Thymus (tissue), 14 donors: ENCODE data around the gene ANXA2R. TPM values are rescaled to one million over a fixed set of nuclear protein-coding genes. Genes with fewer than 3 reads are reported as not detected.
"Not testable (repeated sequence)": the region's sequence is repeated elsewhere in the genome, so short reads cannot be mapped to it uniquely, and the experiment has no call there.

Experiments used
- DNase-seq, 9 donors: peaks; one replicate each; pipeline ENCODE4 v3.0.0-alpha.2; 2013; ENCODE audit warnings: low spot score in 9 of 9, low read depth in 6 of 9, missing footprints in 1 of 9
- H3K27ac ChIP-seq, 2 donors: one replicate each; pipeline ENCODE4 v1.5.1; 2013; ENCODE audit warnings: control low read depth in 1 of 2, low read depth in 1 of 2, low read length in 1 of 2, mild to moderate bottlenecking in 1 of 2, moderate library complexity in 1 of 2
- H3K27me3 ChIP-seq, 2 donors: one replicate each; pipeline ENCODE4 v1.5.1; 2013; ENCODE audit warnings: low read length in 1 of 2; ENCODE audit not compliant: control insufficient read depth in 2 of 2, insufficient read depth in 1 of 2
- H3K36me3 ChIP-seq, 2 donors: one replicate each; pipeline ENCODE4 v1.5.1; 2013; ENCODE audit warnings: low read length in 1 of 2, mild to moderate bottlenecking in 1 of 2, moderate library complexity in 1 of 2; ENCODE audit not compliant: control insufficient read depth in 2 of 2, insufficient read depth in 2 of 2
- H3K4me1 ChIP-seq, 2 donors: one replicate each; pipeline ENCODE4 v1.5.1; 2013; ENCODE audit warnings: low read length in 2 of 2; ENCODE audit not compliant: control insufficient read depth in 2 of 2, insufficient read depth in 2 of 2
- H3K4me3 ChIP-seq, 2 donors: one replicate each; pipeline ENCODE4 v1.5.1; 2013; ENCODE audit warnings: low read length in 2 of 2, control low read depth in 1 of 2, mild to moderate bottlenecking in 1 of 2
- H3K9me3 ChIP-seq, 2 donors: one replicate each; pipeline ENCODE4 v1.5.1; 2013; ENCODE audit warnings: low read length in 1 of 2, mild to moderate bottlenecking in 1 of 2; ENCODE audit not compliant: control insufficient read depth in 2 of 2, insufficient read depth in 1 of 2
- WGBS: extraction: QIAGEN DNeasy Blood & Tissue Kit; methylation state at CpG from one replicate; pipeline ENCODE4 v1.1.7; 2013; 5-methylcytosine and 5-hydroxymethylcytosine counted together
- long read RNA-seq, 10 donors: transcript quantifications; one replicate each; lab custom pipeline, GENCODE V29; 2026
- polyA plus RNA-seq: library from polyadenylated mRNA; stranded (reverse); fragments of 200-250 nt; gene quantifications from one replicate; pipeline ENCODE4 v1.2.3, GENCODE V29; 2013
- total RNA-seq: library from RNA; stranded (reverse); fragments of 120-200 nt; gene quantifications from one replicate; pipeline ENCODE4 v1.2.4, GENCODE V29; 2013
- donor health status: healthy.

The ANXA2R gene, protein sequence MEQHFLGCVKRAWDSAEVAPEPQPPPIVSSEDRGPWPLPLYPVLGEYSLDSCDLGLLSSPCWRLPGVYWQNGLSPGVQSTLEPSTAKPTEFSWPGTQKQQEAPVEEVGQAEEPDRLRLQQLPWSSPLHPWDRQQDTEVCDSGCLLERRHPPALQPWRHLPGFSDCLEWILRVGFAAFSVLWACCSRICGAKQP
- total RNA-seq, result 18.6 TPM
- polyA plus RNA-seq, result 68.7 TPM
- long read RNA-seq, donor 1, result 0 reads
- long read RNA-seq, donor 2, result 0 reads
- long read RNA-seq, donor 3, transcript ANXA2R-202 (1 exons, 1,265 nt), result major isoform, 31 of 31 reads
- long read RNA-seq, donor 3, partial matches to known transcripts, result 0 of 31 reads
- long read RNA-seq, donor 3, other reads (novel, unspliced or antisense), result 0 of 31 reads
- long read RNA-seq, donor 4, transcript ANXA2R-202 (1 exons, 1,265 nt), result major isoform, 11 of 11 reads
- long read RNA-seq, donor 4, partial matches to known transcripts, result 0 of 11 reads
- long read RNA-seq, donor 4, other reads (novel, unspliced or antisense), result 0 of 11 reads
- long read RNA-seq, donor 5, transcript ANXA2R-202 (1 exons, 1,265 nt), result major isoform, 39 of 39 reads
- long read RNA-seq, donor 5, partial matches to known transcripts, result 0 of 39 reads
- long read RNA-seq, donor 5, other reads (novel, unspliced or antisense), result 0 of 39 reads
- long read RNA-seq, donor 6, transcript ANXA2R-202 (1 exons, 1,265 nt), result major isoform, 19 of 19 reads
- long read RNA-seq, donor 6, partial matches to known transcripts, result 0 of 19 reads
- long read RNA-seq, donor 6, other reads (novel, unspliced or antisense), result 0 of 19 reads
- long read RNA-seq, donor 7, transcript ANXA2R-202 (1 exons, 1,265 nt), result major isoform, 27 of 27 reads
- long read RNA-seq, donor 7, partial matches to known transcripts, result 0 of 27 reads
- long read RNA-seq, donor 7, other reads (novel, unspliced or antisense), result 0 of 27 reads
- long read RNA-seq, donor 8, transcript ANXA2R-202 (1 exons, 1,265 nt), result major isoform, 7 of 7 reads
- long read RNA-seq, donor 8, partial matches to known transcripts, result 0 of 7 reads
- long read RNA-seq, donor 8, other reads (novel, unspliced or antisense), result 0 of 7 reads
- long read RNA-seq, donor 9, transcript ANXA2R-202 (1 exons, 1,265 nt), result major isoform, 21 of 21 reads
- long read RNA-seq, donor 9, partial matches to known transcripts, result 0 of 21 reads
- long read RNA-seq, donor 9, other reads (novel, unspliced or antisense), result 0 of 21 reads
- long read RNA-seq, donor 10, transcript ANXA2R-202 (1 exons, 1,265 nt), result major isoform, 11 of 11 reads
- long read RNA-seq, donor 10, partial matches to known transcripts, result 0 of 11 reads
- long read RNA-seq, donor 10, other reads (novel, unspliced or antisense), result 0 of 11 reads

DNA sequence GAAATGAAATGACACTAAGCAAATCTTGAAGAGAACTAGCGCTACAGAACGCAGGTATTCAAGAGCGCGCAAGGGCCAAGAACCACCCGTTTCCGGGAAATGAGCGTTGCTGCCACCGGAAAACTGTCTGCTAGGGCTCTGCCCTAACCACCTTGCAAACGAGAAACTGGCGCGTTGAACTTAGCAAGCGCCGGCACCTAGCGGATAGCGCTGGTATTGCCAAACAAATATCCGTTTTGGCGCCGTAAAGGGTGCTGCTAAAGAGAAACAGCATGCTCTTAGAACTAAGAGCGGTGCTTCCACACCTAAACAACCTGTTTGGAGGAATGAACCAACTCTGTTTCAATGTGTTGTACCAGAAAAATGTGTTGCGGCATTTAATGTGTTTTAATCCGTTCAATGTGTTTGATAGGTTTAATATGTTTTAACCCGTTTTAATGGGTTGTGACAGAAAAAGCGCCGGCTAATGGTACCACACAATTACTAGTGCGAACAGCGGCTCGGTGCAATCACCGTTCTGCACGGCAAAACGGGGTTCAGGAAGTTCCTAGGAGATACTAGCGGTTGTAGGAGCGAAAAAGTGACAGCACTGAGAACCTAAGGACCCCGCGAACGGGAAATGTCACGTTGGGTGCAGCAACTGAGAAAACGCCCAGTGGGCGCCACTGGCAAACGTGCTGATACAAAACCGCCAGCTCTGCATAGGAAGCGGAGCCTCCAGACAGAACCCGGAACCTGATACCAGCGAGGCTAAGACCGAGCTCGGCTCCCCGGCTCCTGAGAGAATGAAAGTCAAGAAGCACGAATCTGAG lies at the start of gene ANXA2R:
TSS of gene ANXA2R (minus strand) at position 33 of the 812 bp plus-strand sequence. CDS start 273 bp downstream, outside the sequence.
- peaks cover 0 to 34% of the 10 kb centered on the region in 2 donors for H3K27me3 ChIP-seq
- H3K4me1 ChIP-seq, result peaks cover 8 to 68% of the 10 kb centered on the region in 2 donors
- H3K4me3 ChIP-seq, result peak within 1 kb of the TSS; percentile 59 to 76
- peak within 1 kb of the TSS; percentile 96 to 98 for H3K27ac ChIP-seq
- H3K9me3 ChIP-seq, result peaks cover 0 to 11% of the 10 kb centered on the region in 2 donors
- peak; percentile 88 to 99 (median 96) for DNase-seq
- WGBS, result under 1% methylated on average over 47 of the region's 47 CpGs
- H3K36me3 ChIP-seq, result peaks cover 0 to 2% of the 10 kb centered on the region in 2 donors

DNA sequence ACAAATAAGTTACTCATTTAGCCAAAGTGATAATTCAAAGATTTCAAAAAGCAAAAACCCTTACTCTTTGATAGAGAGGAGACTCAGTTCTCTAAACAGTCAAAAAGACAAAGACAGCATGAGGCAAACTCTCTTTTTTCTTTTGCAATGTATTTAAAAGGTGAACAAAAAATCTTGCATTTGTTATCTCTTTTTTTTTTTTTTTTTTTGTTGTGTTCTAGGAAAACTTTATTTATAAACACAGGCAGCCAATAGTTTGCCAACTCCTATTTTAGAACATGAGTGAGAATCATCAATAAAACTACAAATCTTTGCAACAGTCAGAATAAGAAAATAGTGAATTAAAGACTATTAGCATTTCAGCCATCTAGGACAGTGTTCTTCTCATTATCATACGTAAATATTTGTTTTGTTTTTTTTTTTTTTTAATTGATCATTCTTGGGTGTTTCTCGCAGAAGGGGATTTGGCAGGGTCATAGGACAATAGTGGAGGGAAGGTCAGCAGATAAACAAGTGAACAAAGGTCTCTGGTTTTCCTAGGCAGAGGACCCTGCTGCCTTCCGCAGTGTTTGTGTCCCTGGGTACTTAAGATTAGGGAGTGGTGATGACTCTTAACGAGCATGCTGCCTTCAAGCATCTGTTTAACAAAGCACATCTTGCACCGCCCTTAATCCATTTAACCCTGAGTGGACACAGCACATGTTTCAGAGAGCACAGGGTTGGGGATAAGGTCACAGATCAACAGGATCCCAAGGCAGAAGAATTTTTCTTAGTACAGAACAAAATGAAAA lies 46.2 kb upstream of the ANXA2R start:
- 97% methylated on average over 2 of the region's 5 CpGs for WGBS
- Histone ChIP-seq H3K9me3 (peaks cover 0 to 16% of the 10 kb centered on the region in 2 donors), H3K36me3 (peaks cover 10 to 11% of the 10 kb centered on the region in 2 donors)
- H3K27me3 ChIP-seq, DNase-seq, H3K27ac ChIP-seq, H3K4me3 ChIP-seq, H3K4me1 ChIP-seq: not testable (repeated sequence)

DNA sequence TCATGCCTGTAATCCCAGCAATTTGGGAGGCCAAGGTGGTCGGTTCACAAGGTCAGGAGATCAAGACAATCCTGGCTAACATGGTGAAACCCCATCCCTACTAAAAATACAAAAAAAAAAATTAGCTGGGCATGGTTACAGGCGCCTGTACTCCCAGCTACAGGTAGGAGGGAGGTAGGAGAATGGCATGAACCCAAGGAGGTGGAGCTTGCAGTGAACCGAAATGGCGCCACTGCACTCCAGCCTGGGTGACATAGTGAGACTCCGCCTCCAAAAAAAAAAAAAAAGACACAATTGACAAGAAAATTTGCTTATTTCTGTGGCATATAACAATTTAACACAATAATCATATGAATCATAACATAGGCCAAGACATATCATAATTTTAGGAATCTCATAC lies 45.3 kb upstream of the ANXA2R start:
- no peak overlapping the region for H3K27ac ChIP-seq
- peaks cover 10 to 11% of the 10 kb centered on the region in 2 donors for H3K36me3 ChIP-seq
- no peak overlapping the region for H3K4me3 ChIP-seq
- H3K27me3 ChIP-seq, result no peaks in the 10 kb centered on the region
- DNase-seq, result no peak
- no peaks in the 10 kb centered on the region for H3K4me1 ChIP-seq
- WGBS, result over 99% methylated on average over 5 of the region's 5 CpGs
- H3K9me3 ChIP-seq, result peaks cover 0 to 16% of the 10 kb centered on the region in 2 donors

DNA sequence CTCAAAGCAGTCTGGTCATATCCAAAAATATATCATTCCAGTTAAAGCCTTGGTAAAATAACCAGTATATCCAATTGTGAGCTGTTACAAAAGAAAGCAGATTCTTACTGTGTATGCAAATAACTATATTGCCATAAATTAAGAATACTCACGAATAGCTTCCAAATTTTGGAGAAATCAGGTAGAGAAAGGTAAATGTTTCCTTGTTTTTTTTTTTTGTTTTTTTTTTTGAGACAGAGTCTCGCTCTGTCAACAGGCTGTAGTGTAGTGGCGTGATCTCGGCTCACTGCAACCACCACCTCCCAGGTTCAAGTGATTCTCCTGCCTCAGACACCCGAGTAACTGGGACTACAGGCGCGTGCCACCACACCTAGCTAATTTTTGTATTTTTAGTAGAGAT lies 44.3 kb upstream of the ANXA2R start:
- peaks cover 13 to 15% of the 10 kb centered on the region in 2 donors for H3K36me3 ChIP-seq
- not testable (repeated sequence) for DNase-seq, H3K27me3 ChIP-seq, H3K4me1 ChIP-seq, H3K4me3 ChIP-seq, H3K27ac ChIP-seq
- 98% methylated on average over 7 of the region's 7 CpGs for WGBS
- H3K9me3 ChIP-seq, result peaks cover 0 to 16% of the 10 kb centered on the region in 2 donors

DNA sequence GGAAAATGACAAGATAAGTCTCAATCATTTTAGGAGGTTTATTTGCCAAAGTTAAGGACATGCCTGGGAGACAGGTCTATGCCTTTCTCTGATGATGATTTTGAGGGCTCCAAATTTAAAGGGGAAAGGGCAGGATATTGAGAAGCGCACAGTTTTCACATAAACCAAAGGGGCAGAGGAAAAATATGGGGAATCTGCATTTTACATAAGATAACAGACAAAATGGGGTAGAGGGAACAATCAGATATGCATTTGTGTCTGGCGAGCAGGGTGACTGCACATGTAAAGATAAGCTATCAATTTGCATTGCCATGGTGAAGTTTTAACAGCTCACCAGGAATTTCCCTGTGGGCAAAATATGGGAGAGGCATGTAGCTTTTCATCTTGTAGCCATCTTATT lies 41.2 kb upstream of the ANXA2R start:
- not testable (repeated sequence) for H3K4me1 ChIP-seq, H3K4me3 ChIP-seq, H3K27ac ChIP-seq, DNase-seq, H3K27me3 ChIP-seq
- H3K9me3 ChIP-seq, result peaks cover 0 to 16% of the 10 kb centered on the region in 2 donors
- H3K36me3 ChIP-seq, result peaks cover 16 to 34% of the 10 kb centered on the region in 2 donors
- 99% methylated on average over 2 of the region's 2 CpGs for WGBS

DNA sequence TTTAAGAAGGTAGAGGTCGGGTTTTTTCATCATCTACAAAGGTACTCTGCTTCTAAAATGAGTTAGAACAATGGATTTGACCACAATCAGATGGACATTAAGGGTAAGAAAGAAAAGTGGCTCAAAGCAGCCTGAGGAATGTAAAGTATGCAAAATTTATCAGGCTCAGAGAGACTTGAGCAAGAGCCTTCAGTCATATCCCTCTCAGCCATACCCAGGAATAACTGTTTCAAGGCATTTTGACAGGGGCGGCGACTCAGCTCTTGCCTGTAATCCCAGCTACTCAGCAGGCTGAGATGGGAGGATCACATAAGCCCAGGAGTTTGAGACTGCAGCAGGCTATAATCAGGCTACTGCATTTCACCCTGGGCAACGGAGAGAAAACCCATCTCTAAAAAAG lies 38.8 kb upstream of the ANXA2R start:
- no peak for DNase-seq
- no peak overlapping the region for H3K4me3 ChIP-seq
- peaks cover 0 to 4% of the 10 kb centered on the region in 2 donors for H3K9me3 ChIP-seq
- WGBS, result 98% methylated on average over 4 of the region's 4 CpGs
- no peaks in the 10 kb centered on the region for H3K4me1 ChIP-seq
- H3K27ac ChIP-seq, result no peak overlapping the region
- H3K36me3 ChIP-seq, result peaks cover 18 to 44% of the 10 kb centered on the region in 2 donors
- H3K27me3 ChIP-seq, result no peaks in the 10 kb centered on the region

DNA sequence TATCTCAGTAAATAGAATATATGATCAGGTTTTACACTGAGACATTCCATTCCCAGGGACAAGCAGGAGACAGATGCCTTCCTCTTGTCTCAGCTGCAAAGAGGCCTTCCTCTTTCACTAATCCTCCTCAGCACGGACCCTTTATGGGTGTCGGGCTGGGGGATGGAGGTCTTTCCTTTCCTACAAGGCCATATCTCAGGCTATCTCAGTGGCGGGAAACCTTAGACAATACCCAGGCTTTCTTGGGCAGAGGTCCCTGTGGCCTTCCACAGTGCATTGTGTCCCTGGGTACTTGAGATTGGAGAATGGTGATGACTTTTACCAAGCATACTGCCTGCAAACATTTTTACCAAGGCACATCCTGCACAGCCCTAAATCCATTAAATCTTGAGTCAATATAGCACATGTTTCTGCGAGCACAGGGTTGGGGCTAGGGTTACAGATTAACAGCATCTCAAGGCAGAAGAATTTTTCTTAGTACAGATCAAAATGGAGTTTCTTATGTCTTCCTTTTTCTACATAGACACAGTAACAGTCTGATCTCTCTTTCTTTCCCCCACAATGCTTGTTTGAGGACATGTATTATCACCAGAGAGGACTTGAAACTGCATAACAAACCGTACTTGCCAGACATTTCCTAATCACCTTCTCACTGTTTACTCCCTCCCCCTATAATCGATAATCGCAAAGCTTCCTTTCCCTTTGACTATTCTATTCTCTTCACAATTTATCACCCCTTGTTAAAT lies 37.5 kb upstream of the ANXA2R start:
- 98% methylated on average over 7 of the region's 7 CpGs for WGBS

More for the DNA sequence above, 37.5 kb upstream of the ANXA2R start:
- not testable (repeated sequence) for DNase-seq, H3K27ac ChIP-seq, H3K27me3 ChIP-seq, H3K4me3 ChIP-seq, H3K4me1 ChIP-seq, H3K9me3 ChIP-seq
- H3K36me3 ChIP-seq, result peaks cover 18 to 44% of the 10 kb centered on the region in 2 donors
